Stimulated activated CD4-positive, alpha-beta T cell treated with anti-CD3 and anti-CD28 coated beads, Interleukin-4, amount 100 ng/mL, for 1 hour (primary cell): ENCODE measurements around the gene TMEM39B.
A peak's percentile ranks its signal among the peaks of the same experiment; 100 is the strongest.
"Not testable (repeated sequence)": the region's sequence is repeated elsewhere in the genome, so short reads cannot be mapped to it uniquely, and the experiment has no call there.

Source experiments
- DNase-seq: peaks from one replicate; pipeline ENCODE4 v3.0.0-alpha.2; 2020

TMEM39B gene

GRCh38 chr1:32072622-32073298 is at the start of gene TMEM39B:
Gene TMEM39B, plus strand, starts transcription at chr1:32072939. Its CDS starts 109 bp downstream, at chr1:32073048.
- peak; percentile 92 for DNase-seq

DNA sequence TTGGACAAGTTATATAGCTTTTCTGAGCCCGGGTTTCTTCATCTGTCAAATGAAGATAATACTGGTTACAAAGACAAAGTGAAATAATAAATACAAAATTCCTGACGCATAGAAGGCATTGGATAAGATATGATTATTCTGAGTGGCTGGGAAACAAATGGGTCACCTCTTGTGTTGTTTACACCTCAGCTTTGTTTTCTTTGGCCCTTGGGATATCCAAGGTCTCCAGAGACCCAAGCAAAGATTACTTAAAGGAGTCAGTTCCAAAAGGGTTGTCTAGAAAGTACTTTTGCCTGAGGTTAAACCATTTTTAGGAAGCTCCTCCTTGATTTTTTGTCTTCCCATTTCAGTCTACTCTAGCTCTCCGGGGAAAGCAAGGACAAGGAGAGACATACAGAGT is 49.4 kb upstream of the TMEM39B start:
- DNase-seq, result no peak

- no peak for DNase-seq
These were observed 47.2 kb upstream of the TMEM39B start for GRCh38 chr1:32025515-32025914.

- DNase-seq, result no peak
These were observed 44.0 kb upstream of the TMEM39B start for GRCh38 chr1:32028746-32029145.

DNA sequence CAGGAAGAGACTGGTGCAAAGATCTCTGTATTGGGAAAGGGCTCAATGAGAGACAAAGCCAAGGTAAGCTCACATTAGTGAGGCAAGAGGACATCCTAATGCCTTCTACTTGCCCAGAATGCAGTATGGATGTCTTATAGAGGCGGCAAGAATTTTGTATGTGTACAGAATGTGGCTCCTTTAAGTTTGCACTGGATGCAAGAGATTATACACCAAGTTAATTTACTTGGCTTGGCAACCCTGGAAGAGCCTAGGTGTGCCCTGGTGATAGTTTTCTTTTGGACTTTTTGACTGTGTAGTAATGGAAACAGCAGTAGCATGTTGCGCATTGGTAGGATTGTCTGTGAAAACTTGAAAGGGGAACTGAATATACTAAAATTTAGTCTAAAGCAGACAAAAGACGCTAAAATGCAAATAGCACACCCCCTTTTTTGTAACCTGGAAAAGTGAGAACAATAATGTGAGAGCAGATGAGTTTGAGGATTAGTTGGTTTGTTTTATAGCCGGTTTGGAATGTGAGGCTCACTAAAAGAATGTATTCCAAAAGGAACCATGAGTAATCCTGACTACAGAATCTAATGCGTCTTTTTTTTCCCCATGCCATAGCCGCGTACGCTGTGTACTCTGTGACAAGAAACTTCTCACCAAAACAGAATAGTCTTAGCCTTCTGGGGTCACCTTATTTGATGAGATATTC is 41.0 kb upstream of the TMEM39B start:
- DNase-seq, result no peak

DNA sequence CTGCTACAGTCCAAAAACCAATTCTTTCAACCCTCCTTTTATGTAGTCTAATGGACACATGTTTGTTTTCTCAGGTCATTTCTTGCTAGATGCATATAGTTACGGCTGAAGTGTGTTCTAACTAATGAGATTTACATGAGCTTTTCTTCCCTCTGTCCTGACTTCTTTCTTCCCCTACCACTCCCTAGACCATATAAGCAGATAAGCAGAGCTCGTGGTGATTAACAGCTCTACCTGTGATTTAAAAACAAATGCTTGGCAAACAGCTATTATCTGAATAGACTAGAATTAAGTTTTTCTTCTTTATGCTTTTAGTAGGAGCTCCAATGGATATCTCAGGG is 40.5 kb upstream of the TMEM39B start:
- DNase-seq, result no peak

DNA sequence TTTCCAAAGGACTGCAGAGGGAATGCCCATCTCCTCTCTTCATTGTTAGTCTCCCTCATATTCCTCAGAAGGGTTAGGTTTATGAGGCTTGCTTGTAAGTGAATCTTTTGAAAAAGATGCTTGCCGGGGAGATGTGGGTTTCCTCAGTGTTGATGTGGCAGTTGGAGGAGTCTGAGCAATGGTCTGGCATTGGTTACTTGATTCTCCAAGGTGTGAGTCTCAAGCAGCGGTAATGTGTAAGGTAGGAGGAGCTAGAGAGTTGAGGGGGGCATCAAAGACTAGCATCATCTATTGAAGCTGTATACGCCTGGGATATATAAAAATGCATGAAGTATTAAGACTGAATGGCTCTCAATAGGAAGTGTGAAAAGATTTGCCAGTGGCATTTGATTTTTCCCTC is 37.6 kb upstream of the TMEM39B start:
- DNase-seq, result no peak

DNA sequence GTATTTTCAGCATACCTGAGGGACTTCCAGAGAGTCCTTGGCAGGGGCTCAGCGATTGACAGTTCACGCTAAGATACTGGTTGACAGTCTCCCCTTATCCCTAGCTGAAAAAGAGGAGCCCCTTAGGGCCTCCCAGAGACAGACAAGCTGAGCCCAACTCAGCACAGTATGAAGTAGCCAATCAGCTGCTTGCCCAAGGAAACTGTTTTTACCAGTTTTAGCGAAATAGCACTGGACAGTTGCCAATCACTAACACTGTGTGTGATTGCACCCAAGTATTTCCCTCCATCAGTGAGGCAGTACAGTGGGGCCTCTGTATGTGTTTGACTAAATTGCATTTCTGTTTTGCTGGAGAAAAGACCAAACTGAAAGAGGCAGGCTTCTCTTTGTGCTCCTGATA is 32.0 kb upstream of the TMEM39B start:
- DNase-seq, result no peak

DNA sequence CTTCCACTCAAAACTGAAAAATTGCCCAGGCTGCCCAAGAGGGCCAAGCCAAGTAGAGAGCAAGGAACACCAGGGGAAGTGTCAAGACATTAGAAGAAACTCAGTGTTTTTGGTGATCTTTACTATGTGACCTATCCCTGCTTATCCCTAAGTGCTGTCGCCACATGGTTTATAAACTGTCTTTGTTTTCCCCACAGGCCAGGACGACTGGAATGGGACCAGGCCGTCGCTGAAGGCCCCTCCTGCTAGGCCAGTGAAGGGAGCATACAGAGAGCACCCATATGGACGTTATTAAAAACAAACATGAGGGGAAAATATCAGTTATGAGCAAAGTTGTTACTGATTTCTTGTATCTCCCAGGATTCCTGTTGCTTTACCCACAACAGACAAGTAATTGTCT is 30.4 kb upstream of the TMEM39B start:
- no peak for DNase-seq

DNA sequence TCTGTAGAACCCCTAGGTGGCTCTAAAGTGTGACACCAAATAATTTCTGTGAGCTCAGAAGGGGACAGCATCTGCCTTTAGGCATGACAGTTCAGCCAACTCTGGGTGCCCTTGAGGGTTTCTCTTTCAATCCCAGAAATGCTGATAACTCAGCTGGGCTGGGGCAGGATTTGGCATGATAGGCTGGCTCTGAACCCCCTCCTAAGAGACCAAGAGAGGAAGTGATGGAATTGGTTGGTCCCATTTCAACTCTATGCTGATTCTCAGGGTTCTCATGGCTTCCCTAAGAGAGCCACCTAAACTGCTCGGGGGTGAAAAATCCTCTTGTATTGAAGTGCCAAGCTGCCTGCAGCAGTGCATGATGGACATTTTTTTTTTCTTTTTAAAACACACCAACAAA is 28.5 kb upstream of the TMEM39B start:
- DNase-seq, result no peak

GRCh38 chr1:32045772-32046171 is 27.0 kb upstream of the TMEM39B start:
- no peak for DNase-seq

DNA sequence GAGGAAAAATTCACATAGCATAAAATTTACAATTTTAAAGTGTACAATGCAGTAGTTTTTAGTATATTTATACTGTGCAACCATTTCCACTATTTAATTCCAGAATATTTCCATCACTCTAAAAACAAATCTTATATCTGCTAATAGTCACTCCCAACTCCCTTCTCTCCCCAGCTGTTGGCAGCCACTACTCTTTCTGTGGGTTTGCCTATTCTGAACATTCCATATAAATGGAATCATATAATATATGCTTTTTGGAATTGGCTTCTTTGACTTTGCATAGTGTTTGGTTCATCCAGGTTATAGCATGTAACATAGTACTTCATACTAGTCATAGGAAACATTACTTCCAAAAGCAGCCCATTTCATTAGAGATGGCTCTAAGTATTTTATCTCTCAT is 25.0 kb upstream of the TMEM39B start:
- no peak for DNase-seq

- DNase-seq, result no peak
These were observed 24.3 kb upstream of the TMEM39B start for GRCh38 chr1:32048440-32048839.

- no peak for DNase-seq
These were observed 21.0 kb upstream of the TMEM39B start for GRCh38 chr1:32051706-32052105.

- DNase-seq, result no peak
These were observed 19.9 kb upstream of the TMEM39B start for GRCh38 chr1:32052887-32053286.

- no peak for DNase-seq
These were observed 17.3 kb upstream of the TMEM39B start for GRCh38 chr1:32055416-32055815.

DNA sequence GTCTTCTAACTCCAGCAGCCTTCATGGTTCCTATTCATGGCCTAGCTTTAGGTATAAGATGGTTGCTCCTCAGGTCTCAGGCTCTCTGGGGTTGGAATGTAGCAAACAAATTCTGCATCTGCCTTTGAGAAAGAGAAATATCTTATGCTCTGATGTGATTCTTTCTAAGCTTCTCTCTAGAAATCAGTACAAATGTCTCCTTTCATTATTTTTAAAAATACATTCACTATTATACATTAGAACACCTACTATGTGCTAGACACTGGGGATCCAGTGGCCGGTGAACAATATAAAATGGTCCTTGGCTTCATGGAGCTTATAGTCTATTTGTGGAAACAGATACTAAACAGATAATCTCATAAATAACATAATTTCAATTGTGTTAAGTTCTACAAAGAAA is 16.1 kb upstream of the TMEM39B start:
- no peak for DNase-seq

GRCh38 chr1:32060914-32061313 is 11.8 kb upstream of the TMEM39B start:
- no peak for DNase-seq

- no peak for DNase-seq
These were observed 9.9 kb upstream of the TMEM39B start for GRCh38 chr1:32062867-32063230.

- DNase-seq, result no peak
These were observed 9.5 kb upstream of the TMEM39B start for GRCh38 chr1:32063261-32063681.

DNA sequence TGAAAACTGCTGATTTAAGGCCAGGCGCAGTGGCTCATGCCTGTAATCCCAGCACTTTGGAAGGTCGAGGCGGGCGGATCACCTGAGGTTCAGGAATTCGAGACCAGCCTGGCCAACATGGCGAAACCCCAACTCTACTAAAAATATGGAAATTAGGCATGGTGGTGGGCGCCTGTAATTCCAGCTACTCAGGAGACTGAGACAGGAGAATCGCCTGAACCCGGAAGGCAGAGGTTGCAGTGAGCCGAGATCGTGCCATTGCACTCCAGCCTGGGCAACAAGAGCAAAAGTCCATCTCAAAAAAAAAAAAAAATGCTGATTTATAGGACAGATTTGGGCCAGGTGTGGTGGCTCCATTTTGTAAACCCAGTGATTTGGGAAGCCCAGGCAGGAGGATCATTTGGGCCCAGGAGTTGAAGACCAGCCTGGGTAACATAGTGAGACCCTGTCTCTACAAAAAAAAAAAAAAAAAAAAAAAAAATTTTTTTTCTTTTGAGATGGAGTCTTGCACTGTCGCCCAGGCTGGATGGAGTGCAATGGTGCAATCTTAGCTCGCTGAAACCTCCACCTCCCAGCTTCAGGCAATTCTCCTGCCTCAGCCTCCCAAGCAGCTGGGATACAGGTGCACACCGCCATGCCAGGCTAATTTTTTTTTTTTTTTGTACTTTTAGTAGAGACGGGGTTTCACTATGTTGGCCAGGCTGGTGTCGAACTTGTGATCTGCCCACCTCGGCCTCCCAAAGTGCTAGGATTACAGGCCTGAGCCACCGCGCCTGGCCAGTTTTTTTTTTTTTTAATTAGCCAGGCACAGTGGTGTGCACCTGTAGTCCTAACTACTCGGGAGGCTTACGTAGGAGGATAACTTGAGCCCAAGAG is 6.9 kb upstream of the TMEM39B start:
- not testable (repeated sequence) for DNase-seq

- DNase-seq, result no peak
These were observed 6.3 kb upstream of the TMEM39B start for GRCh38 chr1:32066489-32066873.

DNA sequence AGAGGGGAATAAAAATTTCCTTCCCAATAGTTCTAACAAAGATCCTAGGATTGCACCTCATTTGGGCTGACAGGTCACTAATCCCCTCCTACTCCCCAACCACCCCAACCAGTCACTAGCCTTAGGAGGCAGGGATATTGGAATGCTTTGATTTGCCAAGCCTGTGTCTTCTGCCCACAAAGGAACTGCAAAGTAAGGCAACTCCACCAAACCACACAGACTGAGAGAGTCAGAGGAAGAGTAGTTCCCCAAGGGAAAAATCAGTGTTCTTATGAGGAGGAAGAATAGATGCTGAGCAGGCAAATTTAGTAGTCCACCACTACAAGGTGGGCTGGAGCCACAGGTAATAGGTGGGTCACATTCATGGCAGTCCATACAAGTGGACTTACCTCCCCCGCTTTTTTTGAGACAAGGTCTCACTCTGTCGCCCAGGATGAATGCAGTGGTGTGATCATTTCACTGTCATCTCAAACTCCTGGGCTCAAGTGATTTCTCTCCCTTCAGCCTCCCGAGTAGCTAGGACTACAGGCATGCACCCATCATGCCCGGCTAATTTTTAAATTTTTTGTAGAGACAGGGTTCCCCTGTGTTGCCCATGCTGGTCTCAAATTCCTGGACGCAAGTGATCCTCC is 3.7 kb upstream of the TMEM39B start:
- no peak for DNase-seq
